Ascending aorta (tissue), 2 donors: ENCODE measurements around the gene PTPRK. TPM values are rescaled to one million over a fixed set of nuclear protein-coding genes. Genes with fewer than 3 reads are reported as not detected.

Experiments used
- DNase-seq, 2 donors: peaks; one replicate each; pipeline ENCODE4 v3.0.0-alpha.2; 2019; ENCODE audit warnings: low spot score in 2 of 2
- H3K27ac ChIP-seq, 2 donors: fragments of 200-600 bp; sonication (generic); one replicate each; pipeline ENCODE4 v1.5.1; 2016 to 2017; ENCODE audit warnings: mild to moderate bottlenecking in 1 of 2
- H3K27me3 ChIP-seq: fragments of 200-600 bp; sonication (generic); one replicate; pipeline ENCODE4 v1.5.1; 2017
- H3K36me3 ChIP-seq, 2 donors: fragments of 200-600 bp; sonication (generic); one replicate each; pipeline ENCODE4 v1.5.1; 2016
- H3K4me1 ChIP-seq, 2 donors: fragments of 200-600 bp; sonication (generic); one replicate each; pipeline ENCODE4 v1.5.1; 2016 to 2017; ENCODE audit warnings: mild to moderate bottlenecking in 1 of 2
- H3K4me3 ChIP-seq, 2 donors: fragments of 200-600 bp; sonication (generic); one replicate each; pipeline ENCODE4 v1.5.1; 2016 to 2017; ENCODE audit warnings: mild to moderate bottlenecking in 1 of 2
- H3K9me3 ChIP-seq, 2 donors: fragments of 200-600 bp; sonication (generic); one replicate each; pipeline ENCODE4 v1.5.1; 2016
- CTCF ChIP-seq, 3 experiments: fragments of 200-600 bp in 2 of 3; fragments of 450-650 bp in 1 of 3; sonication (generic) in 2 of 3; IDR thresholded peaks; one replicate each; pipeline ENCODE4 v1.5.1; 2016 to 2019; ENCODE audit warnings: antibody characterized with exemption in 3 of 3, mild to moderate bottlenecking in 1 of 3, moderate library complexity in 1 of 3
- intact Hi-C: fragments of 100-400 bp; cut with DNase I; formaldehyde crosslinking; loops from one replicate; pipeline ENCODE4 v1.15.1; 2023
- total RNA-seq: library from RNA; depleted of rRNA; stranded (reverse); fragments of >200 nt; gene quantifications from one replicate; pipeline ENCODE4 v1.1.0, GENCODE V29; 2016

PTPRK gene
- total RNA-seq, 1 donor from 2014 or later: 73.1 TPM

DNA sequence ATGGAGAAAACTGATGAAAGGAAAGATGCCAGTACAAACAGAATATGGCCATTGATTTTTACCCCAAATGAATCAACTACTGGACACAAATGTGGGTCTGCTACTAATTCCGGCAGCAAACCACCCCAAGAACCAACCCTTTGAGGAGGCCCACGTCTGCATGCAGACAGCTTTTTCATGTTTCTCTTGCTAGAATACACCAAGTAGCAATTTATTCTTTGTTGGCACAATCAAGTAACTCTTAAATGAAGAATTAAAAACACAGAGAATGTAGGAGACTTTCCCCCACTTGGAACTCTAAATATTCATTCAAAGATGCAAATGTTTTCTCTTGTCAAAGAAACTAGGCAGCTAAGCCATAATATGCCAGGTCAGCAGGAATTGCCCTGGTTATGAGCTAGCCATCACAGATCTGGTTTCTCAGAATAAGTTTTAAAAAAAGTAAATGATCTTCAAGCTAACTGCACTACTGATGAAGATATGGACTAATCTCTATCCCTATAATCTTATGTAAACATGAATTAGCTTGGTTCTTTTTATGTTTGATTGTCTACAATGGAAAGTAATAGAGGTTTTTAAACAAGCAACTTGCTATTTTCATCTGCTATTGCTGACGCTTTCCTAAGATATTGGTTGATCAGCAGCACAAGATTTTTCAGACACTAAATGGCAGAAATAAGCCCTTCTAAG, 456.4 kb downstream of the PTPRK start:
- Histone ChIP-seq H3K4me3 (no peak overlapping the region), H3K4me1 (no peaks in the 10 kb centered on the region), H3K9me3 (no peaks in the 10 kb centered on the region), H3K27me3 (no peaks in the 10 kb centered on the region), H3K27ac (no peak overlapping the region), H3K36me3 (peaks cover 3 to 4% of the 10 kb centered on the region in 2 donors)
- intact Hi-C loops: no loop called here
- no peak for DNase-seq
- TF ChIP-seq CTCF (IDR thresholded peaks at IDR 0.05): no peak

- Histone ChIP-seq H3K27me3 (no peaks in the 10 kb centered on the region), H3K36me3 (peaks cover 3 to 4% of the 10 kb centered on the region in 2 donors), H3K27ac (no peak overlapping the region), H3K4me1 (no peaks in the 10 kb centered on the region), H3K4me3 (no peak overlapping the region), H3K9me3 (no peaks in the 10 kb centered on the region)
- intact Hi-C loops: no loop called here
- DNase-seq: no peak
- TF ChIP-seq CTCF (IDR thresholded peaks at IDR 0.05): no peak
Measured at GRCh38 chr6:128062882-128063603, 457.4 kb downstream of the PTPRK start.

GRCh38 chr6:128057946-128058345, 462.5 kb downstream of the PTPRK start:
- H3K36me3 ChIP-seq: no peaks in the 10 kb centered on the region
- no peak for DNase-seq
- no peaks in the 10 kb centered on the region for H3K27me3 ChIP-seq
- TF ChIP-seq CTCF (IDR thresholded peaks at IDR 0.05): no peak
- no peak overlapping the region for H3K4me3 ChIP-seq
- intact Hi-C loops: no loop called here
- H3K9me3 ChIP-seq: no peaks in the 10 kb centered on the region
- H3K4me1 ChIP-seq: no peaks in the 10 kb centered on the region
- no peak overlapping the region for H3K27ac ChIP-seq

DNA sequence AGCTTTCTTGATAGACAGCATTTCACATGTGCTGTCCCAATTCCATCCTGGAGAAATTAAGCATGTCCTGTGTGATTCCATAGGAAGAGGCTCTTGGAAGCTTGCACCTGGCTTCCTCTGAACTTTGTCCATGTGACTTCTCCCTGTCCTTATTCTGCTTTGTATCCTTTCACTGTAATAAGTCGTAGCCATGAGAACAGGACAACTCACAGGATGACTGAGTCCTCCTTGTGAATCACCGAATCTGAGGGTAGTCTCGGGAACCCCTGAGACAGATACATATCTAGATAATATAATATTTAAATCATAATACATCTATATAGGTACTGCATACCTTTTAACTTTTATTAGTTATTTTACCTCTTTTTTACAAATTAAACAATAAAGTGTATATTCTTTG, 462.9 kb downstream of the PTPRK start:
- no peak for TF ChIP-seq CTCF (IDR thresholded peaks at IDR 0.05)
- no peak overlapping the region for H3K4me3 ChIP-seq
- H3K9me3 ChIP-seq: no peaks in the 10 kb centered on the region
- intact Hi-C loops: no loop called here
- no peak for DNase-seq
- H3K4me1 ChIP-seq: no peaks in the 10 kb centered on the region
- no peak overlapping the region for H3K27ac ChIP-seq
- H3K27me3 ChIP-seq: no peaks in the 10 kb centered on the region
- H3K36me3 ChIP-seq: no peaks in the 10 kb centered on the region

DNA sequence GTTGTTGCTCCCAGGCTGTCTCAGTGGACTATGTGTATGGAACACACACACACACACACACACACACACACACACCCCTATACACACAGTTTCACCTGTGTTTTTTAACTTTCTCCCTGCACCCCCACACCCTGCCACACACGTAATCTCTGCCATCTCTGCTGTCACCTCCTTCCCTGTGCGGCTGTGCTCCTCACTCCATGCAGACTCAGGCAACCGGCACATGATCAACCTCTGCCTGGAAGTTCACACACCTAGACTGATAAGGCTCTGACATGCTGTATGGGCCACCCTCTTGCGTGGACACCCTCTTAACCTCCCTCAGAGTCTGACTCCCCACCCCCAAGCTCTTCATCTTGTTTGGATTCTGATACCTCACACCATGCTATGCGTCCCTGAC, 467.3 kb downstream of the PTPRK start:
- DNase-seq: no peak
- intact Hi-C loops: no loop called here
- no peaks in the 10 kb centered on the region for H3K4me1 ChIP-seq
- peaks cover 0 to 4% of the 10 kb centered on the region in 2 donors for H3K36me3 ChIP-seq
- no peak overlapping the region for H3K27ac ChIP-seq
- no peak for TF ChIP-seq CTCF (IDR thresholded peaks at IDR 0.05)
- H3K9me3 ChIP-seq: no peaks in the 10 kb centered on the region
- no peaks in the 10 kb centered on the region for H3K27me3 ChIP-seq
- no peak overlapping the region for H3K4me3 ChIP-seq
